Loucy (cell line): ENCODE data around the gene SYT13.

Experiments used
- H2AFZ ChIP-seq: fragments of 200-600 bp; sonication (generic); 2 replicates; pipeline ENCODE4 v1.6.0; 2016; ENCODE audit warnings: antibody characterized with exemption, mild to moderate bottlenecking, low read length, moderate library complexity
- H3F3A ChIP-seq: fragments of 200-600 bp; 2 replicates; pipeline ENCODE4 v1.6.0; 2016; ENCODE audit warnings: antibody characterized with exemption, low read depth, mild to moderate bottlenecking
- H3K27me3 ChIP-seq: fragments of 200-600 bp; sonication (generic); 2 replicates; pipeline ENCODE4 v1.6.1; 2014; ENCODE audit warnings: low read length, mild to moderate bottlenecking; ENCODE audit not compliant: insufficient read depth, poor library complexity, severe bottlenecking
- H3K36me3 ChIP-seq: fragments of 200-600 bp; sonication (generic); 2 replicates; pipeline ENCODE4 v1.6.1; 2016; ENCODE audit warnings: low read length; ENCODE audit not compliant: insufficient read depth
- H3K4me1 ChIP-seq: fragments of 200-600 bp; sonication (generic); 2 replicates; pipeline ENCODE4 v1.5.1; 2014; ENCODE audit warnings: low read length, mild to moderate bottlenecking; ENCODE audit not compliant: insufficient read depth, poor library complexity, severe bottlenecking
- H3K4me2 ChIP-seq: fragments of 200-600 bp; sonication (generic); 2 replicates; pipeline ENCODE4 v1.6.0; 2014; ENCODE audit warnings: antibody characterized with exemption, low read length, low read depth, mild to moderate bottlenecking; ENCODE audit not compliant: poor library complexity, severe bottlenecking
- H3K4me3 ChIP-seq: fragments of 200-600 bp; sonication (generic); 2 replicates; pipeline ENCODE4 v1.5.1; 2014; ENCODE audit warnings: low read length, mild to moderate bottlenecking, mixed read lengths; ENCODE audit not compliant: poor library complexity, severe bottlenecking
- H3K79me2 ChIP-seq: fragments of 200-600 bp; sonication (generic); 2 replicates; pipeline ENCODE4 v1.6.1; 2014; ENCODE audit warnings: low read length; ENCODE audit not compliant: insufficient read depth
- H3K9ac ChIP-seq: fragments of 200-600 bp; sonication (generic); 2 replicates; pipeline ENCODE4 v1.6.0; 2014; ENCODE audit warnings: mild to moderate bottlenecking, low read depth, low read length, moderate library complexity; ENCODE audit not compliant: poor library complexity, severe bottlenecking
- H3K9me2 ChIP-seq: fragments of 200-600 bp; sonication (generic); replicated peaks from 2 replicates; pipeline ENCODE4 v1.6.1; 2016; ENCODE audit warnings: low read depth, low read length, mixed read lengths
- H3K9me3 ChIP-seq: fragments of 200-600 bp; sonication (generic); 2 replicates; pipeline ENCODE4 v1.6.1; 2014; ENCODE audit warnings: mild to moderate bottlenecking, antibody characterized with exemption, low read length, low read depth; ENCODE audit not compliant: insufficient read depth
- H4K20me1 ChIP-seq: fragments of 200-600 bp; sonication (generic); 2 replicates; pipeline ENCODE4 v1.6.0; 2014; ENCODE audit warnings: antibody characterized with exemption, low read length, mild to moderate bottlenecking; ENCODE audit not compliant: insufficient read depth, poor library complexity, severe bottlenecking
- EZH2phosphoT487 ChIP-seq: fragments of 200-600 bp; IDR thresholded peaks from 2 replicates; pipeline ENCODE4 v1.6.1; 2018; ENCODE audit warnings: antibody characterized with exemption, mild to moderate bottlenecking, moderate library complexity, borderline replicate concordance
- TF ChIP-seq, protein P1 (sequence below): fragments of 200-600 bp; sonication (generic); conservative IDR thresholded peaks from 2 replicates; pipeline ENCODE4 v1.5.1; 2014; ENCODE audit warnings: mild to moderate bottlenecking, antibody characterized with exemption, low read length

Gene SYT13

DNA sequence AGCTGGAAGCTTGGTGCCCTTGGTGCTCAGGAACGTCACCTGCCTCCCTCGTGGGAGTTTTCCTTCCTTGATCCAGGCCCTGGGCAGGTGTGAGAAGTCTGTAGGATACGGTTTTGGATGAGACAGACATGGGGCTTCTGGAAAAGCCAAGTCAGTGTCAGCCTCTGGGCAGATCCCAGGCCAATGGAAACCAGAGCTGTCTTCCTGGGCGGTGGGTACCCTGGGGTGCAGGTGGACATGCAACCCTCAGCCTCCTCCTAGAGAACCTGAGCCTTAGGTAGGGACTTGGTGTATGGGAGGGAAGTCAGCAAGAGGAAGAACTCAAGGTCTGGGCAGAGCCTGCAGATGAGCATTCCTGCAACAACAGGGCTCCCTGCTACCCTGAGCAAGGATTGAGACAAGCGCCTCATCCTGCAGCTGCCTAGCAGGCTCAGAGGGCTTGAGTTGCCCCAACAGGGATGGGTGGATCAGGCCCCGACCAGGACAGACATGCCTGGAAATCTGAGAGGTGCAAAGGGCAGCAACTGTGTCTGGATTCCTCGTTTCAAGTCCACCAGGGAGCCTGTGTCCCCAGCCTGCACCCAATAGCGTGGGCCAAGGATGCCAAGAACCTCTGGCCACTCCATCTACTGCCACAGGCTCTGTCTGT lies 37.6 kb upstream of the SYT13 start:
- Histone ChIP-seq H4K20me1 (no peaks in the 10 kb centered on the region), H2AFZ (no peak overlapping the region), H3F3A (no peaks in the 10 kb centered on the region), H3K4me2 (no peak overlapping the region), H3K9me3 (no peaks in the 10 kb centered on the region), H3K4me3 (no peak overlapping the region), H3K4me1 (no peaks in the 10 kb centered on the region), H3K36me3 (no peaks in the 10 kb centered on the region), H3K9ac (no peak overlapping the region), H3K79me2 (no peaks in the 10 kb centered on the region), H3K9me2 (no peaks in the 10 kb centered on the region), H3K27me3 (no peaks in the 10 kb centered on the region)
- TF ChIP-seq EZH2phosphoT487: no peak
- TF ChIP-seq, protein P1, sequence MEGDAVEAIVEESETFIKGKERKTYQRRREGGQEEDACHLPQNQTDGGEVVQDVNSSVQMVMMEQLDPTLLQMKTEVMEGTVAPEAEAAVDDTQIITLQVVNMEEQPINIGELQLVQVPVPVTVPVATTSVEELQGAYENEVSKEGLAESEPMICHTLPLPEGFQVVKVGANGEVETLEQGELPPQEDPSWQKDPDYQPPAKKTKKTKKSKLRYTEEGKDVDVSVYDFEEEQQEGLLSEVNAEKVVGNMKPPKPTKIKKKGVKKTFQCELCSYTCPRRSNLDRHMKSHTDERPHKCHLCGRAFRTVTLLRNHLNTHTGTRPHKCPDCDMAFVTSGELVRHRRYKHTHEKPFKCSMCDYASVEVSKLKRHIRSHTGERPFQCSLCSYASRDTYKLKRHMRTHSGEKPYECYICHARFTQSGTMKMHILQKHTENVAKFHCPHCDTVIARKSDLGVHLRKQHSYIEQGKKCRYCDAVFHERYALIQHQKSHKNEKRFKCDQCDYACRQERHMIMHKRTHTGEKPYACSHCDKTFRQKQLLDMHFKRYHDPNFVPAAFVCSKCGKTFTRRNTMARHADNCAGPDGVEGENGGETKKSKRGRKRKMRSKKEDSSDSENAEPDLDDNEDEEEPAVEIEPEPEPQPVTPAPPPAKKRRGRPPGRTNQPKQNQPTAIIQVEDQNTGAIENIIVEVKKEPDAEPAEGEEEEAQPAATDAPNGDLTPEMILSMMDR: no peak

DNA sequence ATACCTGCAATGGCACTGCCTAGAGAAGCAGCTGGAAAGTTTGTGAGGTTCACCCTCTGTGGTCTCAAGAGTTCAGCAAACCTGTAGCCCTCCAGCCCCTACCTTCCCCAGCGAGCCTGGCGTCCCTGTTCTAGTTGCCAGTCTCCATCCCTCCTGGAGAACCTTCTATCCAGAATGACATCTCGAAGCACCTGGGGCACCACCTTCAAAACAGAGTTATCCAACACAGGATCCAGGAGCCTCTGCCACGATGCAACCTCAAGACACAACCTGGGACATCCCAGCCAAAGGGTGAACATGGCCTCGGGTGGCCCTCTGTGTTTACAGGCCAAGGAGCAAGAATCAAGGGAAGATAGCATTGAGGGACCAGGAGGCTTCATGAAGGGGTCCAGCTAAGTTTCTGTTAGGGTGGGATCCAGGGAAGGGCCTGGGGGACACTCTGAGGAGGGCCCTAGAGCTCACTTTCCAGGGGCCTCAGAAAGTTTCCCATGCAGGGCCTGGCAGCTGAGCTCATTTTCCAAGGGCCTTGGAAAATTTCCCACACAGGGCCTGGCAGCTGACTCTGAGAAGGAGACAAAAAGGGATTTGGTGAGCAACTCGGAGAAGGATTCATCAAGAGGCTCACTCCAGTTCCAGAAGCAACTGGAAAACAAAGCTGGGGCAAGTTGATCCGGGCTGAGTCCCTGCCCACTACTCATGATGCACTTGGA lies 36.9 kb upstream of the SYT13 start:
- no peak for TF ChIP-seq EZH2phosphoT487
- TF ChIP-seq, protein P1: no peak
- Histone ChIP-seq H3K79me2 (no peaks in the 10 kb centered on the region), H3K9me2 (no peaks in the 10 kb centered on the region), H3K36me3 (no peaks in the 10 kb centered on the region), H3K4me3 (no peak overlapping the region), H3K9ac (no peak overlapping the region), H3K9me3 (no peaks in the 10 kb centered on the region), H3K4me1 (no peaks in the 10 kb centered on the region), H2AFZ (no peak overlapping the region), H3F3A (no peaks in the 10 kb centered on the region), H3K27me3 (no peaks in the 10 kb centered on the region), H4K20me1 (no peaks in the 10 kb centered on the region), H3K4me2 (no peak overlapping the region)

DNA sequence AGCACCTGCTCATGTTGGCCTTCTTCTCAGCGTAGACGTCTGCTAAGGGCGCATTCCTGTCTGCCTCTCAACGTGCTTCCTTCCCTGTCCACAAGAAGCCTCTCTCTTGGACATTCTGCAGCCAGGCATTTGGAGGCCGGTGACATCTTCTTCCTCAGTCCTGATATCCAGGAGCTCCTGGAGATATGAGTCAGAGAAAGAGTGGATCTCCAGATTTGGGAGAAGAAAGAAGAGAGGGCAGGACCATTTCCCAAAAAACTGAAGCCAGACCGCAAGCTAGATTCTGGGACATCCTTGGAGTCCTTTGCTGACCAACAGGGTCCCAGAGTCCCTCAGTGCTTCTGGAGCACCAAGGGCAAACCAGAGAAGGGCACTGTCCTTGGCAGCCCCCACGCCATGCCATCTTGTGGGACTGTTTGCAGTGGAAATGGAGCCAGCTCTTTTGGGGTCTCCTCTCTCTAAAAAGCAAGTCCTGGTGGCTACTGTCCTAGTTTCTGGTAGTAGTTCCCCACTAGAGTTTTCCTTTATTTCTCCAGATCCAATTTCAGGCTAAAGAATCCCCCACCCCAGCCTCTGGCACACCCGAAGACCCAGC lies 36.1 kb upstream of the SYT13 start:
- no peaks in the 10 kb centered on the region for H3K27me3 ChIP-seq
- H3K9me3 ChIP-seq: no peaks in the 10 kb centered on the region
- no peak for TF ChIP-seq EZH2phosphoT487
- TF ChIP-seq, protein P1: no peak
- H3K36me3 ChIP-seq: no peaks in the 10 kb centered on the region
- no peaks in the 10 kb centered on the region for H3F3A ChIP-seq
- no peaks in the 10 kb centered on the region for H3K9me2 ChIP-seq
- H3K4me1 ChIP-seq: no peaks in the 10 kb centered on the region
- H4K20me1 ChIP-seq: no peaks in the 10 kb centered on the region
- H3K4me2 ChIP-seq: no peak overlapping the region
- no peaks in the 10 kb centered on the region for H3K79me2 ChIP-seq
- H3K9ac ChIP-seq: no peak overlapping the region
- H3K4me3 ChIP-seq: no peak overlapping the region
- H2AFZ ChIP-seq: no peak overlapping the region
